Amniotic stem cell (primary cell): Measurements from ENCODE around the gene TUSC2.

Source experiments
- DNase-seq: peaks from one replicate; lab custom pipeline; 2025; lab: John Stamatoyannopoulos, UW

Gene TUSC2

DNA sequence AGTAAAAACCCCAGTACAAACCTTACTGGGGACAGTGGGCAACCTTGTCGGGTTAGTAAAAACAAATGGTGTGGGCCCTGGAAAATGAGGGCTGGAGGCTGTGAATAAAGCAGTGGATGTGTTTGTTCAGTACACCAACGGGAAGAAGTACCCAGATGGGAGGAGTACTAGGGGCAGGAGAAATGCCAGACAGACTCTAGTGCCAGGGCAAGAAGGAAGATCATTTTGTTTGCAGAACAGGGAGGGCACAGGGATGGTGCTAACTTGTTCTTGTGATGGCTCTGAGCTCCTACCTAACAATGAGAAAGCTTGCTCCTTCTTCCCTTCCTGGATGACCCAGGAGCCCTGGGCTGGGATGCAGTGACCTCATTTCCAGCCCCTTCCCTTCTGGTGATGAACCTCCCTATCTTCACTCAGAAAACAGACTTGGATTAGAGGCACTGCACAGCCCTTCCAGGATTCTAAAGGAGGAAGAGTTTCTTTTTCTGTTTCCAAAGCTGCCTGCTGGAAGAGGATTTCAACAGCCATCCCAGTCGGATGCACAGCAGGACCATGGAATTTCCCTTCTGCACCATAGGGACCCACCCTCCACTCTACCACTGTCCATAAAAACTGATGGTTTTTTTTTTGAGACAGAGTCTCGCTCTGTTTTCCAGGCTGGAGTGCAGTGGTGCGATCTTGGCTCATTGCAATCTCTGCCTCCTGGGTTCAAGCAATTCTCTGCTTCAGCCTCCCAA is 6.5 kb upstream of the TUSC2 start:
- no peak for DNase-seq

DNA sequence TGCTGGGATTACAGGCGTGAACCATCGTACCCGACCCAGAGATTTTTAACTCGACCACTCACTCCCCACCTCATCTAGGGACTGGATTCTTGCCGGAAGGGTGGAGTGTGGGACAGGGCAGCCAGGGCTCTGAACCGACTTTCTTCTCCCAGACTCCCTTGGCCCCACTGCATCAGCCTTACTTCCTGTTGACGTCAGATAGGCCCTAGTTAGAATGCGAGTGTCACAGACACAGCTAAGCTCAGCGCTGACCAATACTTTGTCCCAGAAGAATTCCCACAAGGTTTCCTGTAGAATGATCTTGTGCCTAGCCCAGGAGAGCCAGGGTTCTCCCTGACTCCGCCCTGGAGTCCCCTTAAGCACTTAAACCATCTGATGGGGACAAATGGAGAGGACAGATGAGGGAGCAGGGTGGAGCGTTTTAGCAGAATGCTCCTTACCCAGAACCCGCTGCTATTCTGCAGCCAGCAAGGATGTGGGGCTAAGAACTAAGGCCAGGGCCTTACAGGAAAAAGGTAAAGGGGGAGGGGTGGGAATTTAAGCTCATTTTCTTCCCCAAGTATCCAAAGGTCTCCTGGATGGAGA is 5.8 kb upstream of the TUSC2 start:
- DNase-seq, result no peak

DNA sequence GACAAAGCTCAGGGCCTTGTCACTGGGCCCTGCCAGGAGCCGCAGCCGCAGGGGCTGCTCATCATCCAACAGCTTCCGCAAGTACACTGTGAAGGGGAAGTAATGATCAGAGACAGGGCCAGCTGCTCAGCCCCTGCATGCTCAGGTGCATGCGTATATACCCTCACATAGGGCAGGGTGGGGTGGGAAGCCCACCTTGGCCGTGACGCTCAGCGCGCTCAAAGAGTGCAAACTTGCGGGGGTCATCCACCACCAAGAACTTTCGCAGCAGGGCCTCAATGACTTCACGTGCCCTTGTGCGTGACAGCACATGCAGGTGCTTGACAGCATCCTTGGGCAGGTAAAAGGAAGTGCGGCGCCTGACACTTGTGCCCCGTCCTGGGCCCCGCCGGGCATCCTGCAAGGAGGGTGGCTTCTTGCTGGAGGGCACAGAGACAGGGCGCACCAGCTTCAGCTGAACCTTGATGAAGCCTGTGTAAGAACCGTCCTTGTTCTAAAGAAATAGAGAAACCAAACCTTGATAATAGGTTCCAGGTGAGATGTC is 3.4 kb upstream of the TUSC2 start:
- DNase-seq, result no peak

DNA sequence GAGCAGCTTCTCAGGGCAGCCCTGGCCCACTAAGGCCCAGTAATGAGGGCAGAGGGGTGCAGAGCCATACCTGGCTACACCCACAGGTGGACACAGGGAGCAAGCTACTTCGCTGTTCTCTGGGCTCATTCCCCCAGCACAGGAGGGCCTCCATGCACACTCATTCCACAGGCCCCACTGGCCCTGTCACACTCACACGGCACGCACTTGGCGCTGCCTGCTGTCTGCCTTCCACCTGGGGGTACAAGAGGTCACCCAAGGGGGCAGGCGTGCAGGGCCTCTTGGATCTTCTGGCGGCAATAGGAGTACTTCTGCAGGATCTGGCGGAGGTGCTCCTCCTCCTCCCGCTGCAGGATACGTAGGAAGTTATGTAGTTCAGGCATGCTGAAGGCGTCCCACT is 2.3 kb upstream of the TUSC2 start:
- no peak for DNase-seq

DNA sequence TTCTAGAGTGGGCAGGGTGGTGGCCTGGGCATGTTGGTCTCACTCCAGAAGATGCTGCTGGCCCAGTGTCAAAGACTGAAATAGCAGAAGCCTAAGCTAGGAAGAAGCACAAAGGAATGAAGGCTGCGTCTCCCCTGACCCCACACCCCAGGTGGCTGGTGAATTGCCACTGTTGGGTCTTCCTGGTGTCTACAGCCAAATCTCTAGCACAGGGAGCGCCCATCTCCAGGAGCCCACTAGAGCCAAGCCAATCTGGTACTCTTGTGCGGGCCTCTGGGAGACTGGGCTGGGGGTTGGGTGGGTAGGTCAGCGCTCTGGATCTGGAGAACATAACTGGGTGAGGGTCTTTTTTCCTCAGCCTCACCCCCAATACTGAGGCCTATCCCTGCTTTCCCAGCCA is 894 bp downstream of the TUSC2 start:
- no peak for DNase-seq

DNA sequence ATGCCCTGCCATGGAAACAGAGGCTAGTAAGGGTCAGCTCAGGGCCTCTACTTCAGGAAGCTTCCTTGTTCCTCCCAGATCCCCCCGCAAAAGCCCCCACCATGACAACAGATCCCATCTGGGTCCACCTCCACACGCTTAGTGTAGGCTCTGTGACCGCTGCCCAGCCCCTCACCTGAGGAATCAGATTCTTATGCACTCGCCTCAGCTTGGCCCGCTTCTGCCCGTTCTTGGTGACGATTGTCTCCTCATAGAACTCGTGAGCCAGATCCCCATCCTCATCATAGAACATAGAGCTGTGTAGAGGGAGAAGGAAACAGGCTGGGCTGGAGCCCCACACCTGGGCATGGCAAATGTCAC is 1.9 kb downstream of the TUSC2 start:
- DNase-seq, result no peak

DNA sequence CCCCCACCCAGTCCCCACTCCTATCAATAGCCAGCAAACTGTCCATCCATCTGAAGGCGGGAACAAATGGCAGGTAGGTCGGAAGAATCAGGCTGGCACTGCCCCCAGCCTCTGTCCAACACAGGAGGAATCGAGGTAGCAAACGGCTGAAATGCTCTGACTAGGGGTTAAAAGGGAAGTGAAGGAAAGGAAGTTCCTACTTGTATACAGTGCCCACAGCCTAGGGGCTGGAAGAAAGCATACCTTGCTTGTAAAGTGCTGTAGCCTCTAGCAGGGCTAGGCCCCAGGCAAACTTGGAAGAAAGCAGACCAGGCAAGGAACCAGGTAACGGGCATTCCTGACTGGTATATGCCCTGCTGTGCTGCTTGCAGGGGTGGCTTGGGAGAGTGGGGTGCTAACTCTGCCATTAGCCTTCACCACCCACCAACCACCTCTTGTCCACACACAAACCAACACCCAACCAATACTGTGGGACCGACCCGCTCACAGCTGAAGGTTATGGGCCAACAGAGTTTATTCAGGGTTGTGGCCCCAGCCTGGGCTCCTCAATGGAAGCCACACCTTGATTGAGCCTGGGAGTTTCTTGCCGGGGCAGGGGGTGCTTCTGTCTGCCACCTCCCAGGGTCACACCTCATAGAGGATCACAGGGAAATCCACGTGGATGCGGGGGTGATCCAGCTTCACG is 2.4 kb downstream of the TUSC2 start:
- no peak for DNase-seq

DNA sequence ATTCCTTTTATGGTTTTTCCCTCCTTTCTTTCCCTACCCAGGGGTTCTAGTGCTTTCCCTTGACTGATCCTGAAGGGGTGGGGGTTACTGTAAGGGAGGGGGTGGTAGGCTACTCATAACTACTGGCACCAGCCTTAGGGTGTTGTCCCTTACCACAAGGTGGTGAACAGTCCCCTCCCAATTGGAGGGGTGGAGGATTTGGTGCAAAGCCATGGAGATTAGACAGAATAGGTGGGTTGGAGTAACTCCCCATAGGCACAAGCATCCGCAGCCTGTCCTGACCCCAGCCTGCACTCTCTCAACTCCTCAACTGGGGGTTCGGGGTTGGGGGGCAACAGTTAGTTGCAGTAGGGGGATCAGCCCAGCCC is 2.9 kb downstream of the TUSC2 start:
- no peak for DNase-seq

DNA sequence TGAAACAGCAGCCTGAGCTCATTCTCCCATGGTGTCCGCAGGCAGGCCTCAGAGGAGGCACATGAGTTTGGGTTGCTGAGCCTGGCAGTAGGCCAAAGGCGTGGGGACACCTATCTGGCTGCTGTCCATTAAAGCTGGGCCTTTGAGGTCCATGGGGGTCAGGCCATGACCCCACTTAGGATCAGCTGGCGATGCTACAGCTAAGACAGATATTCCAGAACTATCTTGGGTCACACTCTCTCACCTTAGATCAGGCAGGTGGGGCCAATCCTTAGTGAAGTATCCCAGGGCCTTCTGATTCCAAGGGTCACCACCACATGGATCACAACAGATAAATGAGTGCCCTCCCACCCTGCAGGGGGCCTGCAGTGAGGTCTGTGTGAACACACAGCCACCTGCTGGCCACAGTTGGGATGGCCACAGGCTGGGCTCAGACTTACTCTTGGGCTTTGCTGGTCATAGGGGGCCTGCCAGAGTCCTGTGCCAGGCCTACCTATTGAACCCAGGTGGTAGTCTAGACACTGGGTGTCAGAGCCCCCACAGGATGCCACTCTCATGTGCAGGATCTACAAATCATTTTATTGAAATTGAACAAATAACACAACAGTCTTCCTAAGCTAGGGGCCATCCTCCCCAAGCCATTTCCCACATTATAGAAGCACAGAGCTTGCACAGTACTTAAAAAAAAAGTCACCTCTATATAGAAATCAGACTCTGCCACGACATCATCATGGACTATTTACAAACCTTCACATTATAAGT is 3.5 kb downstream of the TUSC2 start:
- DNase-seq, result peak; percentile 37

DNA sequence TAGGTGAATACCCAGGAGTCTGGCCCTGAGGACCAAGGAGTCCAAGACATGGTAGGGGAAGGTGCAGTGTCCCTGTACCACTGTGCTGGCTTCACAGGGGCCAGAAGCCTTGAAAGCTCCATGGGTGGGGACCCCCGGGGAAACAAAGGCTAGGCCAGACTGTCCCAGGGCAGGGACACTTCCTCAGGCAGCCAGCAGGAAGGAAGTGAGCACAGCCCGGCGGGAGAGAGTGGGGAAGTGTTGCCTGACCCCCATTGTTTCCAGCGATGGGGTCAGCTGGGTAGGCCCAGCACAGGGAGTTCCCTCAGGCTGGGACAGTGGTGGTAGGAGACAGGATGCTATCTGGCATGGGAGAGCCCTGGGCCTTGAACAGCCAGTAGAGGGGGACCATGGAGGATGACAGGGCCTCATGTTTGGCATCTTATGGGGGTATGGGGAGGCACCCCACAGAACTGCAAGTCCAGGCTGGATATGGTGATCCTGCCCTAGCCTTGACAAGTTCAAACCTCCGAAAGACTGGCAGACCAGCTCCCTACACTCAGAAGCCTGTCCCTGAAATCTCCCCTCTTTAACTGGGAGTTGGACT is 4.3 kb downstream of the TUSC2 start:
- DNase-seq, result no peak

DNA sequence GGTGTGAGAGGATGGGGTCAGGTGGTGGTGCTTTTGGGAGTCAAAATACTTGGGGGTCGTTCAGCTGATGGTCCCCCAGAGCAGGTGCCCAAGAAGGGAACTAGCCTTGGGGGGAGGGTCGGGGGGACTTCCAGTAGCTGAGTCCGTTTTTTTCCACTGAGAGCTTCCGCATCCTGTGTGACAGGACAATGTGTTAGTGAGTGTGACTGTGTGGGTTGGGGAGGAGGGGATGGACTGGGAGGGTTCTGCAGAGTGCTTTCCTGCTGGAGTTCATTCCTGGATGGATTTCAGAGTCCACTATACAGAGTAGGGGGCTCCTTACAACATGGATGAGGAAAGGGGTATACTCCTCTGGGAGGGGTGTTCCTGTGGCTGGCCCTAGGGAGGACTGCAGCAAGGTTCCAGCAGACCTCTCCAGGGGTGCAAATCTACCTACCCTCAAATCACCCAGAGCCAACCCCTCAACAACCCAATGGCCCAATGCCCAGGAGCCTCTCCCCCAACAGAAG is 4.9 kb downstream of the TUSC2 start:
- no peak for DNase-seq

DNA sequence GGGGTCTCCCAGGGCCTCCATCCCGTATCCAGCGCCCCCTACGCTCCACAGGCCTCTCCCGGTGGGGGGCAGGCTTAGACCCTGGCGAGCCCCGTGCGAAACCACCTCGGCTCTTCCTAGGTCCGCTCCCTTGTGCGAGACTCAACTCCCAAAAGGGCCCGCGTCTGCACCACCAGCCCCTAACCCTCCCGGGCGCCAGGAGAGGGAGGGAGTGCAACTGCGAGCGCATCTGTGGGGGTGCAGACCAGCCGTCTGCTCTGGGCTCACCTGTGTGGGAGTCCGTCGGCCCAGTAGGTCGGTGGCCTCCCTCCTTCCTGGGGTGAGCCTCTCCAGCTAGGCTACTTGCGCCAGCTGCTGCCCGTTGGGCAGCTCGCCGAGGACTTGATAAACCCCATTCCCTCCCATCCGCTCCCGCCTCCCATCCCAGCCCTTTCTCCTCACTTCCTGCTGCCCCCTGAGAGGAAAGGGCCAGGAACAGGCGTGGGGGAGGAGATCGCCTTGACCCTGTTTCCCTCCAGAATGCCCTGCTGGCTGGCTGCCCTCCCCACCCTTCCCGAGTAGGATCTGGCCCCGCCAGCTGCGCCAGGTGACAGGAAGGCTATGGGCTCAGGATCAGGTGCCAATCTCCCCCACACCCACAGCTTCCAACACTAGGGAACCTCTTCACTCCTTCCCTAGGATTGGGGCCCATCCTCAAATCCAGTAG is 5.5 kb downstream of the TUSC2 start, which contains the start of gene HYAL2:
Gene HYAL2, minus strand, starts transcription at position 360 of the 706 bp plus-strand sequence. CDS start 2,256 bp downstream, outside the sequence.
- no peak for DNase-seq

DNA sequence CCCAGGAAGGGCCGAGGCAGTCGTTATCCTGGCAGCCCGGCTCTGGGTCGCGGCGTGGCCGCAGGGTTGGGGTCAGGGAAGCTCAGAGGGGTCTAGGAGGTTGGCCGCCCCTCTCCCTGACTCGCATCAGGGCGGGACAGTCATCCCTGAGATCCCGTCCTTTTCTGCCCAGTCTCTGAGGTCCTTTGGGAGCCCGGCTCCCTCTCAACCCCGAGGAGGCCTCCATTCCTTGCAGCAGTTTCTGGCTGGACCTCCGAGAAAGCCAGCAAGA is 6.0 kb downstream of the TUSC2 start:
- no peak for DNase-seq

DNA sequence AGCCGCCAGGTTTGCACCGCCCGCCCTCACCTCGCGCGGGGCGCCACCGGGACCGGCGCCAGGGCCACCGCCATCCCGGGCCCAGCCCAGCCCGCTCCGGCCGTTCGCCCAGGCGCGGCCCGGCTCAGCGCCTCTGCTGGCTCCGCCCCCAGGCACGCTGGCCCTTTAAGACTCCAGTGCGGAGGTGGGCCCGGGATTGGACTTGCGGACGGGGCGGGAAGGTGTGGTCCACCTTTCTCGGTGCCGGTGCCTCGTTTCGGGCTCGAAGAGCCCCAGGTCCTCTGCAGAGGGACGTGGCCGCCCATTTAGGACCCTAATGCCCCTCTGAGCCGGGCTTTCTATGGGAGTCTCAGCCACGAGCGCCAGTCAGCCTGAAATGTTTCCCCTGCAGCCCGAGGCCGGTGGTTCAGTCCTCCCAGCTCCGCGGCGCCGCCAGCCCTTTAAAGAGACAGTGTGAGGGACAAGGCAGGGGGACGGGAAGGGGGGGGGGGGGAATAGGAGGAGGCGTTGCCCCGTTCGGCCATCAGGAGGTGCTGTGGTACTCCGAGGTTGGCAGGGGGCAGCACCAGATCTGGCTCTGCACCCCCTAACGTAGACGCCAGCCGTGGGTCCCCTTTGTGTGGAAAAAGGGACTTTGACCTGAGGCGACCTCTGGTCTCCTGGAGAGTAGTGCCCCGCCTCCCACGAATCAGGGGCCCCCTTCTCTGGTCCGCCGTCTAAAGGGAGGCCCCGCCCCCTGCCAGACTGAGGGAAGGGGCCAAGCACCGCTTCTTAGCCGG is 6.5 kb downstream of the TUSC2 start:
- peak; percentile 81 for DNase-seq

DNA sequence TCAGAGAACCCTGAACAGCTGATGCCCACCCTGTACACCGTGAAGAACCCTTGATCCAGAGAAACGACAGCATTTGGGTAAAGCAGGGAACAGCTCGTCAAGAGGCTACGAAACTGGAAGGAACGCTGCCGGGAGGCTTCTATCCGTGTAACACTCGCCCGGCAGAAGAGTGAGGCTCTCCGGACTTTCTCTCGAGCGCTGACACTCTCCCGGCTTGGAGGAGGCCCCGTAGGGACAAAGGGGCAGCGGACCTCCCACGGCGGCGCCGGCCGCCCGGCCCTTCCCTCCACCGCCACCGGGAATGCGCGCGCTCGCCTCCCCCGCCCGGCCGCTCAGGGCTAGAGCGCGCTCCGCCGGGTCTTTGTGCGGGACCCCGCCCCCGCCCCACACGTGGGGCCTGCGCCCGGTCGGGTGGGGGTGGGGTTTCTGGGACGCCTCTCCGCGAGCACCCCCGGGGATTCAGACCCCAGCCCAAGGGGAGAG is 7.1 kb downstream of the TUSC2 start:
- DNase-seq, result peak; percentile 14

DNA sequence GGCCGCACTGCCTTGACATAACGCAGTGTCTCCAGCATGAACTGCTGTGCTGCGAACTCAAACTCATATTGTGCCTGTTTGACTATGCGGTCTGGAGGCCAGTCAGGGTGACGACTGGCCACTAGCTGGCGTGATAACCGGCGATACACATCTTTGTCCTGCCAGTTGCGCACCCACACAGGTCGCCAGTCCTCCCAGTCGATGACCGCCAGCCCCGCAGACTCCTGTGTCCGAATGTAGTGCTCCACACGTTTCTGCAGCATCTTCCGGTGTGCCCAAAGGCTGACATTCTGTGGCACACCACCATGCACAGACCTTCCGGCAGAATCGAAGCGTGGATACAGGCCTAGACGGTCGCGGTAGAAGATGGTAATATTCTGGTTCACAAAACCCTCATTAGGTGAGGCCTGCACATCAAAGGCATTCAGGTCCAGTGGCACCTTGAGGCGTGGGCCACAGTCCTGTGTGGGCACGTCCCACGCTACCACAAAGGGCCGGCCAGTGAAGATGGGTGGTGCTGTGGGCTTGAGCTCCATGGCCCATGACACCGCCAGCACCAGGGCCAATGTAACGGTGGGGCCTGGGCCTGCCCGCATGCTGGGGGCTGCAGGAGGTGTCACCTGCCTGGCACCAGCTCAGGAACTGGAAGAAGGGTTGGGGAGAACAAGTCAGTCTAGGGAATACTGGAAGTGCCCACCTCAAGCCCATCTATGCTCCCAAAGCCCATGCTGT is 8.0 kb downstream of the TUSC2 start:
- no peak for DNase-seq

DNA sequence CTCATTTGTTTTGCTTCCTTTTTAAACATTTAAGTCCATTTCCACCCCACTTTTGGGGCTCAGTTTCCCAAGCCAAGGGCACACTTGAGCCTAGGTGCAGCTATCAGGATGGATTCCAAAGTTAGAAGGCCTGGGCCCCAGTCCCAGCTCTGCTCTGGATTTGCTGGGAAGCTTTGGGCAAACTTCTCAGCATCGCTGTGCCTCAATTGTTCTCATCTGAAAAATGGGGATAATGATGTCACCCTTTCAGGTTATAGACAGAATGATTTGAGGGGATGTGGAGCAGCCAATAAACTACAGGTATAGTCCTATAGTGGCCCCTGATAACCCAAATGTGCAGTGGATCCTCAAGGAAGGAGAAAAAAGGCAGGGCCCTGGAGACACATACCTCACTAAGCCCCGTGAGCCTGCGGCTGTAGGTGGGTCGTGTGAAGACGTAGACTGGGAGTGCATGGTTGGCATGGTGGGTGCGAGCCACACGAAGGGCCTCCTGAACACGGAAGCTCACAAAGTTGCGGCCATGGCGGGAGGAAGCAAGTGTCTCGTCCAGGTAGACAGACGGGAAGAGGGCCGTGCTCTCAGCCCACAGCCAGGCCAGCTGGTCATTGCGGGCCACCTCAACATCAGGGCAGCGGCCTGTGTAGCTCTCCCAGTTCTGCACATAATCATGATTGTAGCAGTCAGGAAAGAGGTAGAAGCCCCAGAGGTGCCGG is 8.7 kb downstream of the TUSC2 start:
- no peak for DNase-seq

DNA sequence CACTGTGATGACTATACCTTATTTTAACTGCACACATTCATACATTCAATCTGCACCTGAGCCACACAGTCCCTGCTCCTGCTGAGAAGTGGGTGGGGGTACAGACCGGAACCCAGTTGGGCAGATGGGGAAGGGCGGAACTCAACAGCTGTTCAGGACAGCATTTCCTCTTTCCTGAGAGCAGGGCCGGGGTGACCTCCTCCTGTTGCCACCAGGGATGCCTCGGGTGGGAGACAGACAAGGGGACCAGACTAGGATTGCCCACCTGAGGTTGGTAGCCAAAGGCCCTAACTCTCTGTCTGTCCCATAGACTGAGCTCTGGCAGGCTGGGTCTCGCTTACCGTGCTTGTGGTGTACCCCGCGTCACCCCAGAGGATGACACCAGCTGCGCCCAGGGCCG is 9.4 kb downstream of the TUSC2 start:
- DNase-seq, result no peak

DNA sequence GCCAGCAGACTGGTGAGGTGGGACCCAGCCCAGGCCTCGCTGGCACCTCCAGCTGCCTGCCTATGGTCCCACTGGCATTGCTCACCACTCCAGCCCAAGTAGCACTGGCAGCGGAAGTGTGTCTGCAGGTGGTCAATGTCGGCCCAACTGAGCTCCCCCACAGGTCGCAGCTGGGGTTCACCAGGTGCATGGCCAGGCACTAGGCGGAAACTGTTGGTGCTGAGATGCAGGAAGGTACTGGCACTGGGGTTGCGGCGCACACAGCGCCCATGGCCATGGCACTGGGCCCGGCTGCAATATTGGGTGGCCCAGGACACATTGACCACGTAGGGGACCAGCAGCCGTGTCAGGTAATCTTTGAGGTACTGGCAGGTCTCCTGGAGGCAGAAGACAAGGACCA is 9.9 kb downstream of the TUSC2 start:
- DNase-seq, result no peak
